Measurements from ENCODE around the gene ATP2A3. TPM values are rescaled to one million over a fixed set of nuclear protein-coding genes. Genes with fewer than 3 reads are reported as not detected.
A peak's percentile ranks its signal among the peaks of the same experiment; 100 is the strongest.

Gene ATP2A3
- total RNA-seq, 1 experiment from 2014 or later, result 8.2 TPM

DNA sequence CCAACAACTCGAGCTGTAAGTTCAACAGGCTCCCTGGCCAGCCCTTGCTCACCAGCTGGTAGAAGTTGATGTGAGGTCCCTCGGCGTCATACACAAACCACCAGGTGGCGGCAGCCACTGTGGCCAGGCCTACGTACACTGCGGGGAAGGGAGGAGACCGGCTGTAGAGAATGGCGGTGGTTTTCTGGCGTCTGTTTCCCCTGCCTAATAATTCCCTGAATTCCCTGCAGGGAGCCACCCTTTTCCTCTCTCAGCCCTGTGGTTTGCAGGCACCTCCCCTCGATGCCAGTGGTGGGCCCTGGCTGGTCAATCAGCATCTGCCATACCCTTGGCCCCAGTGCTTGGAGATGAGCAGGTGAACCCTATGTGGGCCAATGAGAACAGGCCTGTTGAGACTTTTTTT is 29.1 kb downstream of the ATP2A3 start:
- Histone ChIP-seq H3K36me3 (ENCODE audit: control insufficient read depth, insufficient read depth, low read length) (no peaks in the 10 kb centered on the region), H3K27me3 (replicated peaks; ENCODE audit: control insufficient read depth, insufficient read depth, low read length) (no peaks in the 10 kb centered on the region), H3K4me1 (no peaks in the 10 kb centered on the region), H3K9me3 (no peaks in the 10 kb centered on the region), H3K4me3 (ENCODE audit: low read depth, low read length) (no peak overlapping the region)
- H3K36me3 Mint-ChIP-seq (ENCODE audit: insufficient read depth, unreplicated experiment), result no peaks in the 10 kb centered on the region
- POLR2A ChIA-PET, result no interaction called here
- H3K4me3 Mint-ChIP-seq (ENCODE audit: unreplicated experiment), result no peak overlapping the region
- no peak overlapping the region for H3K27ac Mint-ChIP-seq (ENCODE audit: unreplicated experiment)
- intact Hi-C loops (cut with micrococcal nuclease; ENCODE audit: unreplicated experiment), result loop anchor here (1.0 kb wide), 1 partner anchor 69 kb away; no protein-coding TSS in a partner anchor
- no peaks in the 10 kb centered on the region for H3K9me3 Mint-ChIP-seq (ENCODE audit: unreplicated experiment)
- DNase-seq, result peak; percentile 67 to 68
- H3K4me1 Mint-ChIP-seq (ENCODE audit: low read depth, unreplicated experiment), result no peaks in the 10 kb centered on the region
- peak; percentile 31 to 66 for TF ChIP-seq CTCF (IDR thresholded peaks at IDR 0.05; ENCODE audit: insufficient read depth in 1 of 2, low read depth in 1 of 2, low read length in 1 of 2, severe bottlenecking in 1 of 2, unreplicated experiment in 1 of 2)
- CTCF ChIA-PET, result interaction anchor here (1.2 to 1.5 kb wide), 2 partner anchors 30 to 69 kb away, joined by 5 to 7 read pairs; no protein-coding TSS in a partner anchor
- no peaks in the 10 kb centered on the region for H3K27me3 Mint-ChIP-seq (ENCODE audit: insufficient read depth, unreplicated experiment)
- BruUV-seq (replicated peaks), result no TSS peak

- Histone ChIP-seq H3K4me3 (ENCODE audit: low read depth, low read length) (no peak overlapping the region), H3K27me3 (replicated peaks; ENCODE audit: control insufficient read depth, insufficient read depth, low read length) (no peaks in the 10 kb centered on the region), H3K4me1 (peaks cover 12% of the 10 kb centered on the region; the same call in 1 of the 2 replicates), H3K36me3 (ENCODE audit: control insufficient read depth, insufficient read depth, low read length) (no peaks in the 10 kb centered on the region), H3K9me3 (no peaks in the 10 kb centered on the region)
- Mint-ChIP-seq H3K27me3 (ENCODE audit: insufficient read depth, unreplicated experiment) (no peaks in the 10 kb centered on the region), H3K4me3 (ENCODE audit: unreplicated experiment) (no peak overlapping the region), H3K36me3 (ENCODE audit: insufficient read depth, unreplicated experiment) (no peaks in the 10 kb centered on the region), H3K9me3 (ENCODE audit: unreplicated experiment) (no peaks in the 10 kb centered on the region), H3K4me1 (ENCODE audit: low read depth, unreplicated experiment) (no peaks in the 10 kb centered on the region), H3K27ac (ENCODE audit: unreplicated experiment) (no peak overlapping the region)
- BruUV-seq (replicated peaks), result no TSS peak
- TF ChIP-seq CTCF (IDR thresholded peaks at IDR 0.05; ENCODE audit: insufficient read depth in 1 of 2, low read depth in 1 of 2, low read length in 1 of 2, severe bottlenecking in 1 of 2, unreplicated experiment in 1 of 2), result no peak
- CTCF ChIA-PET, result no interaction called here
- POLR2A ChIA-PET, result no interaction called here
- intact Hi-C loops (cut with micrococcal nuclease; ENCODE audit: unreplicated experiment), result no loop called here
- DNase-seq, result no peak
Observed at GRCh38 chr17:3929764-3930163, 34.5 kb downstream of the ATP2A3 start.

DNA sequence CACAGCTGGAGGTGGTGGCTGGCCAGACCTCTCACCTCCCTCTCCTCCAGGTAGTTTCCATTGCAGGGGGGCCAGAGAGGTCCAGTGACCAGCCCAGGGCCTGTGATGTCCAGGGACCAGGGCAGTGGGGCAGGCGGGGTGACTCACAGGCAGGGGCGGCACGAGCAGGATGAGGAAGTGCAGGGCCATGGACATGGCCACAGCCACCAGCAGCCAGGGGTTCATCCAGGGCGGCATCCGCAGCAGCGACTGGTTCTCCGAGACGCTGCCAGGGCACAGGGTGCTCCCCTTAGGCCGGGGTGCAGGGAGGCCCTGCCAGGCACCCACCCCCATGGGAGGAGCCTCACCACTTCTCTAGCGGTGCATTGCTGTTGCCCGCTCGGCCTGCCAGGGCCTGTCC is 35.1 kb downstream of the ATP2A3 start:
- ChIA-PET POLR2A (no interaction called here), CTCF (no interaction called here)
- Histone ChIP-seq H3K36me3 (ENCODE audit: control insufficient read depth, insufficient read depth, low read length) (no peaks in the 10 kb centered on the region), H3K4me1 (peaks cover 12% of the 10 kb centered on the region; the same call in 1 of the 2 replicates), H3K27me3 (replicated peaks; ENCODE audit: control insufficient read depth, insufficient read depth, low read length) (no peaks in the 10 kb centered on the region), H3K4me3 (ENCODE audit: low read depth, low read length) (no peak overlapping the region), H3K9me3 (no peaks in the 10 kb centered on the region)
- no peaks in the 10 kb centered on the region for H3K4me1 Mint-ChIP-seq (ENCODE audit: low read depth, unreplicated experiment)
- DNase-seq, result no peak
- H3K36me3 Mint-ChIP-seq (ENCODE audit: insufficient read depth, unreplicated experiment), result no peaks in the 10 kb centered on the region
- no TSS peak for BruUV-seq (replicated peaks)
- H3K27ac Mint-ChIP-seq (ENCODE audit: unreplicated experiment), result no peak overlapping the region
- H3K9me3 Mint-ChIP-seq (ENCODE audit: unreplicated experiment), result no peaks in the 10 kb centered on the region
- intact Hi-C loops (cut with micrococcal nuclease; ENCODE audit: unreplicated experiment), result no loop called here
- no peak for TF ChIP-seq CTCF (IDR thresholded peaks at IDR 0.05; ENCODE audit: insufficient read depth in 1 of 2, low read depth in 1 of 2, low read length in 1 of 2, severe bottlenecking in 1 of 2, unreplicated experiment in 1 of 2)
- H3K4me3 Mint-ChIP-seq (ENCODE audit: unreplicated experiment), result no peak overlapping the region
- no peaks in the 10 kb centered on the region for H3K27me3 Mint-ChIP-seq (ENCODE audit: insufficient read depth, unreplicated experiment)

Data from Caco-2 (cell line).